ENCODE data around the gene TRDMT1.

DNA sequence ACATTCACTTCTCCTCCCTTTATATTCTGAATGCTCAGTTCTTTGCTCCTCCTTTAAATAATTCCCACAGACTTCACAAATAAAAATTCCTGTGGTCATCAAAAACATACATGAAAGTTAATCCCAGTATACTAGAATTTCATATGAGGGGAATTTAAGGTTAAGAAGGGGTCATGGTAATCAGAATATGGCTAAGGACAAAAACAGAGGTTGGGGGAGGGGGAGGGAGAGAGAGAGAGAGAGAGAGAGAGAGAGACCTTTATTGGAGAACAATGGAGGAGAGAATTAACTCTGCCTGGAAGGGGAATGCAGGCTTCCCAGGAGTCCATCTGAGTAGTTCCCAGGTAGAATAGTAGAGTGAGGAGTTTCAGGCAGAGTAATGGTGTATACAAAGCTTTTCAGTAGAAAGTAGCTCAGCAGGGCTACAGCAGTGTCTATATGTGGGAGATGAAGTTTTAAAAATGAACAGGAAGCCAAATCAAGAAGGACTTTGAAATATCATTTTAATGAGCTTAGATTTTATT is 66.7 kb downstream of the TRDMT1 start:
- TF ChIP-seq, protein P1, sequence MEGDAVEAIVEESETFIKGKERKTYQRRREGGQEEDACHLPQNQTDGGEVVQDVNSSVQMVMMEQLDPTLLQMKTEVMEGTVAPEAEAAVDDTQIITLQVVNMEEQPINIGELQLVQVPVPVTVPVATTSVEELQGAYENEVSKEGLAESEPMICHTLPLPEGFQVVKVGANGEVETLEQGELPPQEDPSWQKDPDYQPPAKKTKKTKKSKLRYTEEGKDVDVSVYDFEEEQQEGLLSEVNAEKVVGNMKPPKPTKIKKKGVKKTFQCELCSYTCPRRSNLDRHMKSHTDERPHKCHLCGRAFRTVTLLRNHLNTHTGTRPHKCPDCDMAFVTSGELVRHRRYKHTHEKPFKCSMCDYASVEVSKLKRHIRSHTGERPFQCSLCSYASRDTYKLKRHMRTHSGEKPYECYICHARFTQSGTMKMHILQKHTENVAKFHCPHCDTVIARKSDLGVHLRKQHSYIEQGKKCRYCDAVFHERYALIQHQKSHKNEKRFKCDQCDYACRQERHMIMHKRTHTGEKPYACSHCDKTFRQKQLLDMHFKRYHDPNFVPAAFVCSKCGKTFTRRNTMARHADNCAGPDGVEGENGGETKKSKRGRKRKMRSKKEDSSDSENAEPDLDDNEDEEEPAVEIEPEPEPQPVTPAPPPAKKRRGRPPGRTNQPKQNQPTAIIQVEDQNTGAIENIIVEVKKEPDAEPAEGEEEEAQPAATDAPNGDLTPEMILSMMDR (IDR thresholded peaks at IDR 0.05 in 8 of 11, conservative IDR thresholded peaks at IDR 0.05 in 3 of 11): no peak
- no peak for TF ChIP-seq POLR2A (IDR thresholded peaks at IDR 0.05)
